Fibroblast of lung (primary cell): Measurements from ENCODE around the gene PLB1. TPM values are rescaled to one million over a fixed set of nuclear protein-coding genes. Genes with fewer than 3 reads are reported as not detected.

Experiments used
- DNase-seq, 2 donors: peaks; one replicate each; pipeline versions ENCODE4 v3.0.0 to v3.0.0-alpha.2; 2010; ENCODE audit warnings: low read depth in 2 of 2
- H2AFZ ChIP-seq: 2 replicates; pipeline ENCODE4 v1.5.1; 2012; ENCODE audit warnings: low read length, control low read depth, inconsistent platforms
- H3K27ac ChIP-seq: 2 replicates; pipeline ENCODE4 v1.5.1; 2011; ENCODE audit warnings: low read length, control low read depth; ENCODE audit not compliant: insufficient read depth
- H3K27me3 ChIP-seq: 2 replicates; pipeline ENCODE4 v1.5.1; 2011; ENCODE audit warnings: mild to moderate bottlenecking, low read length; ENCODE audit not compliant: control insufficient read depth, insufficient read depth
- H3K36me3 ChIP-seq: 2 replicates; pipeline ENCODE4 v1.5.1; 2011; ENCODE audit warnings: low read length; ENCODE audit not compliant: control insufficient read depth, insufficient read depth
- H3K4me1 ChIP-seq: 2 replicates; pipeline ENCODE4 v1.5.1; 2011; ENCODE audit warnings: low read length; ENCODE audit not compliant: control insufficient read depth, insufficient read depth; ENCODE audit errors: extremely low read depth
- H3K4me2 ChIP-seq: 2 replicates; pipeline ENCODE4 v1.5.1; 2011; ENCODE audit warnings: low read length, control low read depth; ENCODE audit not compliant: insufficient read depth; ENCODE audit errors: extremely low read depth
- H3K4me3 ChIP-seq, 4 experiments: fragments of 200-600 bp in 1 of 4; sonication (generic) in 1 of 4; replicated peaks in 1 of 4; 2 replicates each; pipeline ENCODE4 v1.5.1; 2011 to 2016; ENCODE audit warnings: low read length in 4 of 4, low read depth in 3 of 4, mild to moderate bottlenecking in 3 of 4, control low read depth in 2 of 4, inconsistent platforms in 1 of 4, mixed read lengths in 1 of 4; ENCODE audit not compliant: insufficient read depth in 1 of 4; ENCODE audit errors: control extremely low read depth in 1 of 4
- H3K79me2 ChIP-seq: 2 replicates; pipeline ENCODE4 v1.5.1; 2012; ENCODE audit warnings: mild to moderate bottlenecking, low read length, inconsistent platforms; ENCODE audit not compliant: control insufficient read depth, insufficient read depth
- H3K9ac ChIP-seq: 2 replicates; pipeline ENCODE4 v1.5.1; 2011; ENCODE audit warnings: mild to moderate bottlenecking, low read length, control low read depth; ENCODE audit not compliant: insufficient read depth
- H3K9me3 ChIP-seq: 2 replicates; pipeline ENCODE4 v1.5.1; 2012; ENCODE audit warnings: low read depth, low read length; ENCODE audit not compliant: control insufficient read depth, insufficient read depth
- H4K20me1 ChIP-seq: 2 replicates; pipeline ENCODE4 v1.5.1; 2011; ENCODE audit warnings: low read length; ENCODE audit not compliant: control insufficient read depth, insufficient read depth; ENCODE audit errors: extremely low read depth
- EZH2 ChIP-seq: IDR thresholded peaks from 2 replicates; pipeline ENCODE4 v1.5.1; 2012; ENCODE audit warnings: low read length, control low read depth, mild to moderate bottlenecking; ENCODE audit errors: missing control alignments
- polyA plus RNA-seq, 2 donors: library from polyadenylated mRNA; depleted of rRNA in 1 of 2; stranded (reverse) in 1 of 2; unstranded in 1 of 2; fragments of >200 nt; gene quantifications; 2 replicates each; pipeline ENCODE4 v1.2.1, GENCODE V29; 2011 to 2012; ENCODE audit warnings: missing spikeins in 1 of 2
- total RNA-seq: library from RNA; depleted of rRNA; stranded (reverse); fragments of >200 nt; gene quantifications from 2 replicates; pipeline ENCODE4 v1.2.1, GENCODE V29; 2014
- TF ChIP-seq, protein P1 (sequence below), 2 donors: IDR thresholded peaks in 1 of 2; conservative IDR thresholded peaks in 1 of 2; 1 replicate in 1 of 2; 2 replicates in 1 of 2; pipeline ENCODE4 v1.5.1; 2011 to 2012; ENCODE audit warnings: low read length in 2 of 2, control low read depth in 1 of 2, inconsistent platforms in 1 of 2, low read depth in 1 of 2, mild to moderate bottlenecking in 1 of 2

PLB1 gene
- total and polyA plus RNA-seq, 2 donors (not counting 1 experiment from before 2014, with no cell fraction given) = 0.70 to 1.8 TPM

DNA sequence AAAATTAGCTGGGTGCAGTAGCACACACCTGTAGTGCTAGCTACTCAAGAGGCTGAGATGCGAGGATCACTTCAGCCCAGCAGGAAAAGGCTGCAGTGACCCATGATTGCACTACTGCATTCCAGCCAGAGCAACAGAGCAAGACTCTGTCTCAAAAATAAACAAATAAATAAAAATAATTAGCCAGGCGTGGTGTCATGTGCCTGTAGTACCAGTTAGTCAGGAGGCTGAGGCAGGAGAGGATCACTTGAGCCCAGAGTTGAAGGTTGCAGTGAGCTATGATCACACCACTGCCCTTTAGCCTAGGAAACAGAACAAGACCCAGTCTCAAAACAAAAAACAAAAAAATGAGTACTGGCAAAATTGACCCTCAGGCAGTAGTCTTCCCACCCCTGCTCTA lies 193.9 kb downstream of the PLB1 start:
- Histone ChIP-seq H4K20me1 (no peaks in the 10 kb centered on the region), H3K27me3 (no peaks in the 10 kb centered on the region), H3K79me2 (no peaks in the 10 kb centered on the region), H3K4me3 (no peak overlapping the region), H3K27ac (no peak overlapping the region), H3K9ac (no peak overlapping the region), H3K9me3 (no peaks in the 10 kb centered on the region), H3K36me3 (no peaks in the 10 kb centered on the region), H3K4me1 (peaks cover 9% of the 10 kb centered on the region), H3K4me2 (no peak overlapping the region), H2AFZ (no peak overlapping the region)
- no peak for DNase-seq
- TF ChIP-seq EZH2 = no peak
- TF ChIP-seq, protein P1, sequence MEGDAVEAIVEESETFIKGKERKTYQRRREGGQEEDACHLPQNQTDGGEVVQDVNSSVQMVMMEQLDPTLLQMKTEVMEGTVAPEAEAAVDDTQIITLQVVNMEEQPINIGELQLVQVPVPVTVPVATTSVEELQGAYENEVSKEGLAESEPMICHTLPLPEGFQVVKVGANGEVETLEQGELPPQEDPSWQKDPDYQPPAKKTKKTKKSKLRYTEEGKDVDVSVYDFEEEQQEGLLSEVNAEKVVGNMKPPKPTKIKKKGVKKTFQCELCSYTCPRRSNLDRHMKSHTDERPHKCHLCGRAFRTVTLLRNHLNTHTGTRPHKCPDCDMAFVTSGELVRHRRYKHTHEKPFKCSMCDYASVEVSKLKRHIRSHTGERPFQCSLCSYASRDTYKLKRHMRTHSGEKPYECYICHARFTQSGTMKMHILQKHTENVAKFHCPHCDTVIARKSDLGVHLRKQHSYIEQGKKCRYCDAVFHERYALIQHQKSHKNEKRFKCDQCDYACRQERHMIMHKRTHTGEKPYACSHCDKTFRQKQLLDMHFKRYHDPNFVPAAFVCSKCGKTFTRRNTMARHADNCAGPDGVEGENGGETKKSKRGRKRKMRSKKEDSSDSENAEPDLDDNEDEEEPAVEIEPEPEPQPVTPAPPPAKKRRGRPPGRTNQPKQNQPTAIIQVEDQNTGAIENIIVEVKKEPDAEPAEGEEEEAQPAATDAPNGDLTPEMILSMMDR (conservative IDR thresholded peaks at IDR 0.05 in 1 of 2, IDR thresholded peaks at IDR 0.05 in 1 of 2; ENCODE audit: low read depth in 1 of 2, low read length in 2 of 2) = no peak

DNA sequence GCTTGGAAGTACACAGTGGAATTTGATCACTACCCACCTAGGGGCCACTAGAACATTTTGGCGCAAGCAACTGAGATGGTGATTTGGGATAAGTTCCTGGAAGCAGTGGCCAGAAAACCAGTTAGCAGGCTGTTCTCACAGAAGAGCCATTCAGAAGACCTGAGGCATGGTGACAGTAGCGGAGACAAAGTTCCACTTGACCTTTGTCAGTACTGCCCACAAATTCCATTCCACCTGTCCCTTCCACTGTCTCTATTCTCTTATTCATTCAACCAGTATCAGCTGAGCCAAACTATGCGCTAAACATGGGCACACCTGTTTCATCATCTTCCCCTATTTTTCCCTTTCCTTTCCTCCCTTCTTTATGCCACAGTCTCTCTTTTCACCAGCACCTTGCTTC lies 196.6 kb downstream of the PLB1 start:
- no peak overlapping the region for H2AFZ ChIP-seq
- no peak overlapping the region for H3K9ac ChIP-seq
- no peaks in the 10 kb centered on the region for H3K36me3 ChIP-seq
- no peaks in the 10 kb centered on the region for H3K27me3 ChIP-seq
- TF ChIP-seq, protein P1 (conservative IDR thresholded peaks at IDR 0.05 in 1 of 2, IDR thresholded peaks at IDR 0.05 in 1 of 2; ENCODE audit: low read depth in 1 of 2, low read length in 2 of 2) = no peak
- no peak for TF ChIP-seq EZH2
- H3K4me2 ChIP-seq = peak overlapping the region; percentile 46
- H3K27ac ChIP-seq = no peak overlapping the region
- H4K20me1 ChIP-seq = no peaks in the 10 kb centered on the region
- no peak overlapping the region for H3K4me3 ChIP-seq
- no peak for DNase-seq
- peaks cover 9% of the 10 kb centered on the region for H3K4me1 ChIP-seq
- no peaks in the 10 kb centered on the region for H3K9me3 ChIP-seq
- H3K79me2 ChIP-seq = no peaks in the 10 kb centered on the region

DNA sequence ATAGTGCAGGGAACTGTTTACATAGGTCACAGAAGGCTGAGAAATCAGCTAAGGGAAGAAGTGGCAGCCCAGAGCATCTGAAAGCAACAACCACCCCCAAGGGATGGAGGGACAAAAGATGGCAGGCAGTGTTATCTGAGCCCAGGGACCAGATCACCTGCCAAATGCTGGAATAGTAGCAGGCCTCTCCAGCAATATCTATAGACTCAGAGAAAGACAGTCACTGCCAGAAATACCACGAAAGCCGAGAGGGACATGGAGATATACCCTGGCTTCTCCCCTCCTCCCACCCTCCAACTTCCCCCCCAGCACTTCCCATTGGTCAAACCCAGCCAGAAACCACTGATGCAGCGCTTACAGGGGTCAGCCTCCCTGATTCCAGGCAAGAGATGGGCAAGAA lies 197.4 kb downstream of the PLB1 start:
- Histone ChIP-seq H3K9me3 (no peaks in the 10 kb centered on the region), H3K4me3 (no peak overlapping the region), H3K27ac (no peak overlapping the region), H3K4me2 (no peak overlapping the region), H3K9ac (no peak overlapping the region), H3K36me3 (no peaks in the 10 kb centered on the region), H3K4me1 (peaks cover 9% of the 10 kb centered on the region), H2AFZ (no peak overlapping the region), H4K20me1 (no peaks in the 10 kb centered on the region), H3K27me3 (no peaks in the 10 kb centered on the region), H3K79me2 (no peaks in the 10 kb centered on the region)
- DNase-seq = no peak
- TF ChIP-seq EZH2 = no peak
- TF ChIP-seq, protein P1 (conservative IDR thresholded peaks at IDR 0.05 in 1 of 2, IDR thresholded peaks at IDR 0.05 in 1 of 2; ENCODE audit: low read depth in 1 of 2, low read length in 2 of 2) = no peak

Other genes with a start within 250 kb of the PLB1 start
- 68.6 and 83.6 TPM in 2 replicates for gene FOSL2, start 103.2 kb upstream of the PLB1 start, total RNA-seq
- 27.8 and 58.9 TPM in 2 replicates for gene FOSL2, start 103.2 kb upstream of the PLB1 start, polyA plus RNA-seq